Stimulated activated CD4-positive, alpha-beta T cell treated with anti-CD3 and anti-CD28 coated beads, Interleukin-1b, Interleukin-23, amount 100 ng/mL, for 1 hour (primary cell): ENCODE results near the gene ID3.
"Not testable (repeated sequence)": the region's sequence is repeated elsewhere in the genome, so short reads cannot be mapped to it uniquely, and the experiment has no call there.

Experiments used
- DNase-seq, 2 donors: peaks; one replicate each; pipeline ENCODE4 v3.0.0-alpha.2; 2020; ENCODE audit warnings: low read depth in 2 of 2

ID3 gene

GRCh38 chr1:23589585-23589986 is 30.3 kb upstream of the ID3 start:
- DNase-seq, result no peak

- no peak for DNase-seq
These were observed 29.6 kb upstream of the ID3 start for GRCh38 chr1:23588749-23589548.

GRCh38 chr1:23585321-23586022 is 26.2 kb upstream of the ID3 start:
- DNase-seq, result no peak

- DNase-seq, result not testable (repeated sequence)
These were observed 24.4 kb upstream of the ID3 start for GRCh38 chr1:23583727-23584126.

- no peak for DNase-seq
These were observed 23.5 kb upstream of the ID3 start for GRCh38 chr1:23582820-23583219.

GRCh38 chr1:23581219-23581618 is 21.9 kb upstream of the ID3 start:
- DNase-seq, result no peak

- no peak for DNase-seq
These were observed 19.7 kb upstream of the ID3 start for GRCh38 chr1:23578997-23579363.

GRCh38 chr1:23578311-23578996 is 19.2 kb upstream of the ID3 start:
- no peak for DNase-seq

- DNase-seq, result no peak
These were observed 18.0 kb upstream of the ID3 start for GRCh38 chr1:23577056-23578004.

- DNase-seq, result no peak
These were observed 17.2 kb upstream of the ID3 start for GRCh38 chr1:23576338-23577055.

GRCh38 chr1:23575226-23575810 is 16.0 kb upstream of the ID3 start:
- DNase-seq, result no peak

GRCh38 chr1:23574265-23574754 is 15.0 kb upstream of the ID3 start:
- no peak for DNase-seq

- no peak for DNase-seq
These were observed 14.4 kb upstream of the ID3 start for GRCh38 chr1:23573574-23574182.

- no peak for DNase-seq
These were observed 12.2 kb upstream of the ID3 start for GRCh38 chr1:23571465-23571864.

- DNase-seq, result no peak
These were observed 10.8 kb upstream of the ID3 start for GRCh38 chr1:23570001-23570691.

GRCh38 chr1:23568608-23569383 is 9.5 kb upstream of the ID3 start:
- DNase-seq, result no peak

GRCh38 chr1:23567996-23568607 is 8.8 kb upstream of the ID3 start:
- DNase-seq, result no peak

- DNase-seq, result no peak
These were observed 8.3 kb upstream of the ID3 start for GRCh38 chr1:23567629-23567995.
